Activated CD8-positive, alpha-beta memory T cell treated with anti-CD3 and anti-CD28 coated beads, Interleukin-2, amount 50 U/mL, for 4 hours (primary cell): ENCODE measurements around the gene PHYH.
"Not testable (repeated sequence)": the region's sequence is repeated elsewhere in the genome, so short reads cannot be mapped to it uniquely, and the experiment has no call there.

ENCODE experiments used
- DNase-seq: peaks from one replicate; pipeline ENCODE4 v3.0.0-alpha.2; 2020

The PHYH gene

DNA sequence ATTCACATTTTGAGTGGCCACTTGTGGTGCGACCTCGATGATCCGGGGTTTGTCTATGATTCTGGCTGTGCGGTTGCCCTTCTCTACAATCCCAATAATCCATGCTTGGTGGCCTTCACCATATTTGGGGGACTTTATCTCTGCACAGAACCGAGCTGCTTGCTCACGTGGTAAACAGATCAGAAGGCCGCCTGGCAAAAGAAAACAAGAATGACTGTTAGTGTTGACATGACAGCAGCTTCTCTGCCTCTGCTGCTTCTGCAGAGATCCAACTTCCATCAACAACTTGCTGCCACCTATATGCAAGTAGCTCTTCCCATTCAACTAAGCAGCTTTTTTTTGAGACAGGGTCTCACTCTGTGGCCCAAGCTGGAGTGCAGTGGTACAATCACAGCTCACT, 19.3 kb upstream of the PHYH start:
- DNase-seq: no peak

DNA sequence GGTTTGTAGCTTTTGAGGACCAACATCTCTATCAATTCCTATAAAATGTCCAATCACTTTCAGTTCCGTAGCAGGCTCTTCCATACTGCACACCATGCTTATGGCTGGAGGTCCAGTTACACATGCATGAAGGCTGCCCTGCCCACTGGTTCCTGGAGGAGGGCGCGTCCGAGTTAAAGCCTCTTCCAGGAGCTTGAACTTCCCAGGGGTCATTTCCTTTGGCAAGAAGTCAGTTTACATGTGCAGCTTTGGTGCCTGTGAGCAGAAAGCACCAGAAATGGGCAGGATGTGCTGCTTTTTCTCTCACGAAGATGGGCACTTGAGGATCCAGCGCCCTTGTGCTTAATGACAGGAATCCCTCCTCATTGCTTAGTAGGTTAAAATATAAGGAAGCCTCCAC, 17.6 kb upstream of the PHYH start:
- DNase-seq: no peak

DNA sequence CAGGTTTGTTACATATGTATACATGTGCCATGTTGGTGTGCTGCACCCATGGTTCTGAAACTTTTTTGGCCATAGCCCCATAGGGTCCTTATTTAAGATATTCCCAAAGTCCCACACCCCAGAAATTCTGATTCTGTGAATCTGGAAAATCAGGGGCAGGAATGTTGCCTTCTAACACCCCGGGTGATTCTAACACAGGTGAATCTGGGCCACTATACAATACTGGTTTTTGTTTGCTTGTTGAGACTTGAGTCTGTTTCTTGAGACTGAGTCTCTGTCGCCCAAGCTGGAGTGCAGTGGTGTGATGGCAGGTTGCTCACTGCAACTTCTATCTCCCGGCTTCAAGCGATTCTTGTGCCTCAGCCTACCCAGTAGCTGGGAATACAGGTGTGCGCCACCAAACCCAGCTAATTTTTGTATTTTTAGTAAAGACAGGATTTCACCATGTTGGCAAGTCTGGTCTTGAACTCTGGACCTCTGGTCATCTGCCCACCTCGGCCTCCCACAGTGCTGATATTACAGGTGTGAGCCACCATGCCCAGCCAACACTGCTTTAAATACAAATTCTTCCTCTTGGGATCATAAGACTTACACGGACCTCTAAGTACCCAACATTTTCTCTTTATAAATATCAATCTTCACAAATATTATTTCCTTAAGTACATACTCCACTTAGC, 16.9 kb upstream of the PHYH start:
- no peak for DNase-seq

- DNase-seq: no peak
Observed at GRCh38 chr10:13315361-13315760, 15.5 kb upstream of the PHYH start.

DNA sequence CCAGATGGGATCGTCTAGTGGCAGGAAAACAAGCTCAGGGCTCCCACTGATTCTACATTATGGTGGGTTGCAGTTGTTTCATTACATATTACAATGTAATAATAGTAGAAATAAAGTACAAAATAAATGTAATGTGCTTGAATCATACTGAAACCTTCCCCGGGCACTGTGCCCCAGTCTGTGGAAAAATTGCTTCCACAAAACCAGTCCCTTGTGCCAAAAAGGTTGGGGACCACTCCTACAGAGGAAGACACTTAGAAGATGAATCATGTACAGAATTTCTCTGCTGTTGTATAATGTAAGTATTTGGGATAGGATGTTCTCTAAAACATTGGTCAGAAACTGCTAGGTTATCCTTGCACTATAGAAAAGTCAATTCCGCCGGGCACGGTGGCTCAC, 11.3 kb upstream of the PHYH start:
- no peak for DNase-seq

DNA sequence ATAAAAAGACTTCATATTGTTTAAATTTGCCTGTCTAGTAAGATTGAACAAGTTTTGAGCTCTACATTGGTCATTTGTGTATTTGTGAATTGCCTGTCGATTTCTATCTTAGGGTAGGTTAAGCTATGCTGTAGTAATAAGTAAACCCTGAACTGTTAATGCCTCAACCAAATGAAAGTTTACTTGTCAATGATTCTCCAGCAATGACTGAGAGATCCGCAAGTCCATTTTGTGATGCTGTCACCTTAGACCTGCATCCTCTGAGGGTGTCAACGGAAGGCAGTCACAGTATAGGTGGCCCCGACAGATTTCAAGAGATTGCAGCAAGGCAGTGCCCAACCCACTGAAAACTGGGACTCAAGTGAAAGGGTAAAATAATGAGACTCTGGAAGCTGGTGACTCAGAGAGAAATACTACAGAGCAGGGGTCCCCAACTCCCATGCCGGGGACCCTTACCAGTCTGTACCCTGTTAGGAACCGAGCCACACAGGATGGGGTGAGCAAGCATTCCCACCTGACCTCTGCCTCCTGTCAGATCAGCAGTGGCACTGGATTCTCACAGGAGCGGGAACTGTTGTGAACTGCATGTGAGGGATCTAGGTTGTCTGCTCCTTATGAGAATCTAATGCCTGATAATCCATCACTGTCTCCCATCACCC, 10.8 kb upstream of the PHYH start:
- no peak for DNase-seq

- DNase-seq: no peak
Observed at GRCh38 chr10:13309792-13310191, 9.9 kb upstream of the PHYH start.

DNA sequence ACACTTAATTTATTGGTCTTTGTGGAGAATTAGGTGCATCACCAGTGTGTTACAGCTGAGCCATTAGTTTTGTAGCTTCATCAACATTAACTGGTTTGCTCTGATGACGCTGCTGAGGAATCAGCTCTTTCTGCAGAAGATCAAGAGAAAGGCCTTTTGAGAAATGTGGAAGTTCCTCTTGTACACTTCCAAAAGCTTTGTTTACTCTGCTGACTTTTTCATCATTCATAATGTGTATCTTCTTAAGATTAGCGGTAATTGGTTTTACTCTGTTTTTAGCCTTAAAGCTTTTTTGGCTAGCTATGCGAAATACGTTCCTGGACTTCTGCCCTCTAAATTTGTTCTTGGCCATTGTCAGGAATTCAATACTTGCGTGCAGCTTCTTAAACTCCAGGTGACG, 8.2 kb upstream of the PHYH start:
- DNase-seq: no peak

- DNase-seq: no peak
Observed at GRCh38 chr10:13306103-13306502, 6.2 kb upstream of the PHYH start.

DNA sequence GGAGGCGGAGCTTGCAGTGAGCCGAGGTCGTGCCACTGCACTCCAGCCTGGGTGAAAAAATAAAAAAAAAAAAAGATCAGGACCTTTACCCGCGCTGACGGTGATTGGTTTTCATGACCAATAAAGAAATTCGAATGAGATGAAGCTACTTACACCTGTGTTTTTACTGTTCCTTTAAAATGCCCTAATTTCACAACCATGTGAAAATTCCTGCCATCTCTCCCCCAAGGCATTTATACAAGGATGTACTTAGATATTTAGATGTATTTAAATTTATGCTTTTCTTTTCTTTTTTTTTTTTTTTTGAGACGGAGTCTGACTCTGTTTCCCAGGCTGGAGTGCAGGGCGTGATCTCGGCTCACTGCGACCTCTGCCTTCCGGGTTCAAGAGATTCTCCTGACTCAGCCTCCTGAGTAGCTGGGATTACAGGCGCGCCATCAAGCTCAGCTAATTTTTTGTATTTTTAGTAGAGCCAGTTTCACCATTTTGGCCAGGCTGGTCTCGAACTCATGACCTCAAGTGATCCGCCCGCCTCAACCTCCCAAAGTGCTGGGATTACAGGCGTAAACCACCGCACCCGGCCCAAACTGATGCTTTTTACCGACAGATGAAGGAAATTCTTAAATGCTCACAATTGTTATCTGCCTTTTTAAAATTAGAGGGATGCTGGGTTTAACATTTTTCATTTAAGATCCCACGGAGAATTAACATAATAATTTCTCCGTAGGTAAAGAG, 3.1 kb upstream of the PHYH start:
- DNase-seq: no peak

DNA sequence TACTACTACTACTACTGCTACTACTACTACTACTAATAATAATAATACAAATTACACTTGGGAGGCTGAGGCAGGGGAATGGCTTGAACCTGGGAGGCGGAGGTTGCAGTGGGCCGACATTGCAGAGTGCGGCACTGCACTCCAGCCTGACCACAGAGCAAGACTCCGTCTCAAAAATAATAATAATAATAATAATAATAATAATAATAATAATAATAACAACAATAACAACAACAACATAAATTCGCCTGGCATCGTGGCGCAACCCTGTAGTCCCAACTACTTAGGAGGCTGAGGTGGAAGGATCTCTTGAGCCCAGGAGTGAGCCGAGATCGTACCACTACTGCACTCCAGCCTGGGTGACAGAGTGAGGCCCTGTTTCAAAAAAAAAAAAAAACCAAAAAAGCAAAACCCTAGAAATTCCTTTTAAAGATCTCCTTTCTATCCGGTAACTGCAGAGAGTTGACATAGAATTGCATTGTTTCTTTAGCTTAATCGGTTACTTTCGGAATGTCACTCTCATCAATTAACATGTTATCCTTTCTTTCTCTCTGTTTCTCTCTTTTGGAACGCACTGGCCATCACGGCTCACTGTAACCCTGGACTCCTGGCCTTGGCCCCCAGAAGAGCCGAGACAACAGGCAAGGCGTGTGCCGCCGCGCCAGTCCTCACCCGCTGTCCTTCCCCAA, 972 bp downstream of the PHYH start:
- DNase-seq: no peak

DNA sequence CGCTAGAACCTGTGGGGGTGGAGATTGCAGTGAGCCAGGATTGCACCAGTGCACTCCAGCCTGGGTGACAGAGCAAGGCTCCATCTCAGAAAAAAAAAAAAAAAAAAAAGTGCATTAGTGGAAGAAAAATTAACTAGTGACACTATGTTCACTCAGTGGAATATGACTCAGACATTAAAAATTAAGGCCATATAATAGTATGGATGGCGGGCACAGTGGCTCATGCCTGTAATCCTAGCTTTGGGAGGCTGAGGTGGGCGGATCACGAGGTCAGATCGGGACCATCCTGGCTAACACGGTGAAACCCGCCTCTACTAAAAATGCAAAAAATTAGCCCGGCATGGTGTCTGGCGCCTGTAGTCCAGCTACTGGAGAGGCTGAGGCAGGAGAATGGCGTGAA, 3.4 kb downstream of the PHYH start:
- DNase-seq: no peak

DNA sequence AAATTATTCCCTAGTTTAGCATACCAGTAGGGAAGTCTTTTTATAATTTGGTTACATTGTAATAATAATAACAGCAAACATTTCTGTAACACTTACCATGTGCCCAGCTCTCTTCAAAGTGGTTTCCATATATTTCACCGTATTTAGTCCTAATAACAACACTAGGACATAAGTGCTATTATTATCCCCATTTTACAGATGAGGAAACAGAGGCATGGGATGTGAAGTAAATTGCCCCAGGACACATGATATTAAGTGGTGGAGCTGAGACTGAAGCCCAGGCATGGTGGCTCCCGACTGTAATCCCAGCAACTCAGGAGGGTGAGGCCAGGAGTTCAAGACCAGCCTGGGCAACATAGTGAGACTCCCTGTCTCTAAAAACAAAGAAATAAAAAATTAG, 5.1 kb downstream of the PHYH start:
- no peak for DNase-seq

DNA sequence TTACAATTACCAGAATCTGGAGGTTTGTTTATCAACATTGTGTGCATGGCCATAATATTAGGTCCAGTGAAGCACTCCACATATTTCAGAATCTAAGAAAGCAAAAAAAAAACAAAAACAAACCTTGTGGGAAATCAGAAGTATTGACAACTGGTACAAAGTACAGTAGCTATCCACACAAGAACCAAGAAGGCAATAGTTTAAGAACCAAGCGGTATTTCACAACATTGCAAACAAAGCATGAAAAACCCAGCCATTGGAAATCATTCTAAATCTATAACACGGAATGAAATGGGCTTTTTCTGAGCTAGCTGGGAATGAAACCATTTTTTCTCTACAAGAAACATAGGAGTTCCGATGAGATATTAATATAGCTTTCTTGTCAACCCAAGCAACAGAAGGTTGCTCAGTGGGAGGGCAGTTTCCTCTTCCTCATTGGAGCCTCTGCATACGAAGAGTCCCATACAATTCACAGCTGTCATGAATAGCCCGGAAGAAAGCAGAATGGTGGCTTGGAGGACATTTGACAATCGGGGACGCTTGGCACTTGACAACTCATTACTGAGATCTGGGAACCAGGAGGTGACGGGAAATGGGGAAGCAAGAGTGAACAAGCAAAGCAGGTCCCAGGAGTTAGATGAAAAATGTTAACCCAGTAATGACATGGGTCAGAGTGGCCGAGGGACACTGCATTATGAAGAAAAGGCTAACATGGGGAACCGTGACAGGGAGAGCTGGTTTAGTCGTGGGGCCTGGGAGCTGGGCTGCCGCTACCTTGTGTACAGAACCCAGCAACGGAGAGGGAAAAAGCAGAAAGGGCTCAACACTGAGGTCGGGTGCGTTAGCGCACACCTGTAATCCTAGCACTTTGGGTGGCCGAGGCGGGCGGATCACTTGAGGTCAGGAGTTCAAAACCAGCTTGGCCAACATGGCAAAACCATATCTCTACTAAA, 7.8 kb downstream of the PHYH start:
- DNase-seq: no peak

GRCh38 chr10:13291061-13291460, 8.8 kb downstream of the PHYH start:
- DNase-seq: no peak

DNA sequence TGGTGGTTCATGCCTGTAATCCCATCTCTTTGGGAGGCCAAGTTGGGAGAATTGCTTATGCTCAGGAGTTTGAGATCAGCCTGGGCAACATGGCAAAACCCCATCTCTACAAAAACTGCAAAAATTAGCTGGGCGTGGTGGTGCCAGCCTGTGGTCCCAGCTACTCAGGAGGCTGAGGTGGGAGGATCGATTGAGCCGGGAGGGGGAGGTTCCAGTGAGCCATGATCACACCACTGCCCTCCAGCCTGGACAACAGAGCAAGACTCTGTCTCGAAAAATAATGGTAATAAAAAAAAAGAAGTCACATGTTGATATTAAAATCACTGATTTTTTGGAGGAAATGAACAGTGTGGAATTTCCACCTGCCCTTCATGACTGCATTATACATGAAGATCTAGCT, 15.8 kb downstream of the PHYH start:
- DNase-seq: no peak

GRCh38 chr10:13282348-13282747, 17.5 kb downstream of the PHYH start:
- not testable (repeated sequence) for DNase-seq

DNA sequence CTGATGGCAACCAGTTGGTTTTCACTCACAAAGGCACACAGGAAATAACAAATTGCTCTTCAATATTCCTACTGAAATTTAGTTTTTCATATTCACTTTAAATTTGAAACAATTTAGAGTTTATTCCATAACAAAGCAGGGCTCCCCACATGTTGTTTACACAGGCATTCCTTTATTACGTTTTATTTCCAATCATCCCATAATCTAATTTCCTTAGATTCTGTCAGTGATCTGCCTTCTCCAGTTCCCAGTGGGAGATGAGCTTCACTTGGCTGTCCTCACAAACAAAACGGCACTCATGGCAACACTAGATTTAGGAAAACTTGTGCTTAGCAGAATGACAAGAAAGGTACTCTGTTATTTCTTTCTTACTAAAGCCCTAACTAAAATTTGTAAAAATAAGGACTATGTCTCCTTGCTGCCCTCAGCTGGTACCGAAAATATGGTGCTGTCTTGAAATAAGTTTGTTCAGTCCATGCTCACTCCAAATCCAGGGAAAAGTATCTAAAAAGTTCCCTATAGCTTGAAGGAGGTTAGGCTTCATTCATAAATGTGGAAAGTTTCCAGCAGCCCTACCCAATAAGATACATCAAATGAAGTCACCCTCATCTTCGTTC, 23.0 kb downstream of the PHYH start:
- no peak for DNase-seq

GRCh38 chr10:13276146-13276545, 23.7 kb downstream of the PHYH start:
- not testable (repeated sequence) for DNase-seq

GRCh38 chr10:13272164-13272571, 27.7 kb downstream of the PHYH start:
- no peak for DNase-seq

DNA sequence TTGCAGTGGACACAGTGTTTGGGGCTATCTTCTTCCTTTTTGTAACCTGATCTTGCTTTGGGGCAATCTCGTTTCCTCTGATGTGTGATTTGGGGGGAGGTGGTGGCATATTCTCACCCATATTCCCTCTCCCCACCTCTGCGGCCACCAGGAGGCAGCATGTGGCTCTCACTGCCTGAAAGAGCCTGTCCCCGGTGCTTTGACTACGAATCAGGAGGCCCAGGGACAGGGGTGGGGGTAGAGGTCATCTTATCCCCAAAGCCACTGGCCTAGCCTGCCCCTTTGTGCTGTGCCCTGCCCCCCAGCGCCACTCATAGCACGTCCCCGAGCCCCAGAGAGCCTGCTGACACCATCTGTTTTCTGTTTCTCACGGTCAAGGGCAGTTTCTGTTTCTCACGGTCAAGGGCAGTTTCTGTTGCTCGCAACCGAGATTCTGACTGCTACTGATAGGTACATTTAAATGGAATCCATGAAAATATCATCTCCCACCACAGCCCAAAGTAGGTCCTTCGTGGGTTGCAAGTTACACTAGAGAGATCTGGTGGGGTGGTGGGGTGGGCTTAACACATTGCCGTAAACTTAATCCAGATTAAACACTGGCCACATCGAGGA, 28.2 kb downstream of the PHYH start:
- DNase-seq: peak; percentile 61
